Measurements from ENCODE around the gene CYLD. TPM values are rescaled to one million over a fixed set of nuclear protein-coding genes. Genes with fewer than 3 reads are reported as not detected.
A peak's percentile ranks its signal among the peaks of the same experiment; 100 is the strongest.

Gene CYLD
- total RNA-seq, 1 donor from 2014 or later: 27.9 TPM

GRCh38 chr16:50739031-50739430 lies 2.9 kb upstream of the CYLD start:
- Histone ChIP-seq H3K36me3 (ENCODE audit: control insufficient read depth, insufficient read depth, low read length) (no peaks in the 10 kb centered on the region), H3K27me3 (ENCODE audit: control insufficient read depth, insufficient read depth, low read length) (no peaks in the 10 kb centered on the region), H3K4me3 (ENCODE audit: low read depth, low read length) (no peak overlapping the region)
- TF ChIP-seq CTCF (IDR thresholded peaks at IDR 0.05; ENCODE audit: insufficient read depth, low read length, severe bottlenecking): no peak
- no peak for FAIRE-seq
- no peak for DNase-seq (ENCODE audit: low read depth)

- FAIRE-seq (no peak), DNase-seq (ENCODE audit: low read depth) (peak; percentile 40)
- no peak for TF ChIP-seq CTCF (IDR thresholded peaks at IDR 0.05; ENCODE audit: insufficient read depth, low read length, severe bottlenecking)
- Histone ChIP-seq H3K27me3 (ENCODE audit: control insufficient read depth, insufficient read depth, low read length) (no peaks in the 10 kb centered on the region), H3K36me3 (ENCODE audit: control insufficient read depth, insufficient read depth, low read length) (no peaks in the 10 kb centered on the region), H3K4me3 (ENCODE audit: low read depth, low read length) (no peak overlapping the region)
These were observed 1.1 kb upstream of the CYLD start for GRCh38 chr16:50740736-50741135.

GRCh38 chr16:50741225-50741780 lies 583 bp upstream of the CYLD start:
- Histone ChIP-seq H3K27me3 (ENCODE audit: control insufficient read depth, insufficient read depth, low read length) (no peaks in the 10 kb centered on the region), H3K4me3 (ENCODE audit: low read depth, low read length) (peak overlapping the region; percentile 25), H3K36me3 (ENCODE audit: control insufficient read depth, insufficient read depth, low read length) (peaks cover 2% of the 10 kb centered on the region)
- FAIRE-seq (no peak), DNase-seq (ENCODE audit: low read depth) (peak; percentile 50)
- no peak for TF ChIP-seq CTCF (IDR thresholded peaks at IDR 0.05; ENCODE audit: insufficient read depth, low read length, severe bottlenecking)

GRCh38 chr16:50742576-50743200 lies 802 bp downstream of the CYLD start:
- no peak for TF ChIP-seq CTCF (IDR thresholded peaks at IDR 0.05; ENCODE audit: insufficient read depth, low read length, severe bottlenecking)
- Histone ChIP-seq H3K27me3 (ENCODE audit: control insufficient read depth, insufficient read depth, low read length) (no peaks in the 10 kb centered on the region), H3K4me3 (ENCODE audit: low read depth, low read length) (peak overlapping the region; percentile 78), H3K36me3 (ENCODE audit: control insufficient read depth, insufficient read depth, low read length) (peaks cover 2% of the 10 kb centered on the region)
- FAIRE-seq: no peak
- DNase-seq (ENCODE audit: low read depth): peak; percentile 38

GRCh38 chr16:50743581-50744225 lies 1.8 kb downstream of the CYLD start:
- Histone ChIP-seq H3K4me3 (ENCODE audit: low read depth, low read length) (no peak overlapping the region), H3K27me3 (ENCODE audit: control insufficient read depth, insufficient read depth, low read length) (no peaks in the 10 kb centered on the region), H3K36me3 (ENCODE audit: control insufficient read depth, insufficient read depth, low read length) (peaks cover 2% of the 10 kb centered on the region)
- DNase-seq (ENCODE audit: low read depth) (no peak), FAIRE-seq (no peak)
- no peak for TF ChIP-seq CTCF (IDR thresholded peaks at IDR 0.05; ENCODE audit: insufficient read depth, low read length, severe bottlenecking)
